ENCODE data around the gene NBPF4.
"Not testable (repeated sequence)": the region's sequence is repeated elsewhere in the genome, so short reads cannot be mapped to it uniquely, and the experiment has no call there.

The NBPF4 gene

GRCh38 chr1:108216028-108216890 lies 27.6 kb downstream of the NBPF4 start:
- H3K4me3 ChIP-seq (replicated peaks in 1 of 2; ENCODE audit: low read depth in 2 of 2, low read length in 2 of 2): not testable (repeated sequence)

GRCh38 chr1:108214641-108215465 lies 29.0 kb downstream of the NBPF4 start:
- TF ChIP-seq CTCF (IDR thresholded peaks at IDR 0.05; ENCODE audit: low read depth, low read length): peak; percentile 48
- not testable (repeated sequence) for H3K4me3 ChIP-seq (replicated peaks in 1 of 2; ENCODE audit: low read depth in 2 of 2, low read length in 2 of 2)
- DNase-seq (ENCODE audit: low read depth in 2 of 2): peak; percentile 31 to 32

More at GRCh38 chr1:108216028-108216890, 27.6 kb downstream of the NBPF4 start:
- not testable (repeated sequence) for DNase-seq (ENCODE audit: low read depth in 2 of 2)

GRCh38 chr1:108211014-108211413 lies 32.9 kb downstream of the NBPF4 start:
- H3K4me3 ChIP-seq (replicated peaks in 1 of 2; ENCODE audit: low read depth in 2 of 2, low read length in 2 of 2): no peak overlapping the region
- TF ChIP-seq CTCF (IDR thresholded peaks at IDR 0.05; ENCODE audit: low read depth, low read length): no peak
- no peak for DNase-seq (ENCODE audit: low read depth in 2 of 2)

GRCh38 chr1:108209456-108210108 lies 34.3 kb downstream of the NBPF4 start:
- DNase-seq (ENCODE audit: low read depth in 2 of 2): no peak
- H3K4me3 ChIP-seq (replicated peaks in 1 of 2; ENCODE audit: low read depth in 2 of 2, low read length in 2 of 2): no peak overlapping the region
- no peak for TF ChIP-seq CTCF (IDR thresholded peaks at IDR 0.05; ENCODE audit: low read depth, low read length)

- no peak overlapping the region for H3K4me3 ChIP-seq (replicated peaks in 1 of 2; ENCODE audit: low read depth in 2 of 2, low read length in 2 of 2)
- no peak for TF ChIP-seq CTCF (IDR thresholded peaks at IDR 0.05; ENCODE audit: low read depth, low read length)
- DNase-seq (ENCODE audit: low read depth in 2 of 2): no peak
These were observed 35.0 kb downstream of the NBPF4 start for GRCh38 chr1:108208724-108209446.

GRCh38 chr1:108203582-108203981 lies 40.3 kb downstream of the NBPF4 start:
- not testable (repeated sequence) for H3K4me3 ChIP-seq (replicated peaks in 1 of 2; ENCODE audit: low read depth in 2 of 2, low read length in 2 of 2); DNase-seq (ENCODE audit: low read depth in 2 of 2)

GRCh38 chr1:108201687-108202086 lies 42.2 kb downstream of the NBPF4 start:
- no peak for TF ChIP-seq CTCF (IDR thresholded peaks at IDR 0.05; ENCODE audit: low read depth, low read length)
- H3K4me3 ChIP-seq (replicated peaks in 1 of 2; ENCODE audit: low read depth in 2 of 2, low read length in 2 of 2): no peak overlapping the region
- DNase-seq (ENCODE audit: low read depth in 2 of 2): no peak
